ENCODE measurements around the gene GLYR1. TPM values are rescaled to one million over a fixed set of nuclear protein-coding genes. Genes with fewer than 3 reads are reported as not detected.

GLYR1 gene
- total and polyA plus RNA-seq, 2 donors (not counting 3 experiments of a cell fraction or from before 2014, with no cell fraction given) = 47.9 to 107 TPM

DNA sequence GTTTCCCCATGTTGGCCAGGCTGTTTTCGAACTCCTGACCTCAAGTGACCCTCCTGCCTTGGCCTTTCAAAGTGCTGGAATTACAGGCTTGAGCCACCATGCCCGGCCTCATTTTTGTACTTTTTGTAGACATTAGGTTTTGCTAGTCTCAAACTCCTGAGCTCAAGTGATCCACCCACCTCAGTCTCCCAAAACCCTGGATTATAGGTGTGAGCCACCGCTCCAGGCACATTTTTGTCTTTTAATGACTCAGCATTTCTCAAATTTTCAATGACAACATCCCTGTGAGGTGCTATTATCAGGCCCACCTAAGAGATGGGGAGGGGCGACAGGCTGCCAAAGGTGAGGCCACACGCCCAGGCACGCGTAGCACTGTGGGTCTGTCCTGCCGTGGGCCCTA, 60.0 kb downstream of the GLYR1 start:
- CTCF ChIA-PET = interaction anchor here (0.6 kb wide), 1 partner anchor 43 kb away, joined by 3 read pairs; no protein-coding TSS in a partner anchor
- Histone ChIP-seq H3K9ac (replicated peaks; ENCODE audit: extremely low read depth, insufficient read depth, low read length) (no peak overlapping the region), H3K27me3 (ENCODE audit: control insufficient read depth in 2 of 2, insufficient read depth in 2 of 2, low read length in 2 of 2) (no peaks in the 10 kb centered on the region), H3K9me1 (replicated peaks; ENCODE audit: control insufficient read depth, extremely low read depth, insufficient read depth, low read length) (no peaks in the 10 kb centered on the region), H3K9me3 (replicated peaks; ENCODE audit: control insufficient read depth, insufficient read depth, low read length) (no peaks in the 10 kb centered on the region), H4K20me1 (replicated peaks; ENCODE audit: control insufficient read depth, extremely low read depth, insufficient read depth, low read length) (no peaks in the 10 kb centered on the region), H3K4me3 (replicated peaks in 1 of 3; ENCODE audit: insufficient read depth in 1 of 3, low read depth in 1 of 3, low read length in 3 of 3) (no peak overlapping the region), H3K27ac (ENCODE audit: insufficient read depth, low read depth, low read length) (no peak overlapping the region), H3K36me3 (ENCODE audit: control insufficient read depth in 2 of 2, extremely low read depth in 1 of 2, insufficient read depth in 2 of 2, low read length in 2 of 2) (no peaks in the 10 kb centered on the region), H3K4me1 (ENCODE audit: control insufficient read depth, extremely low read depth, insufficient read depth, low read length) (no peaks in the 10 kb centered on the region), H3K4me2 (ENCODE audit: insufficient read depth, low read length) (no peak overlapping the region), H2AFZ (ENCODE audit: low read depth, low read length) (no peak overlapping the region), H3K79me2 (ENCODE audit: control insufficient read depth, insufficient read depth, low read length) (no peaks in the 10 kb centered on the region)
- POLR2A ChIA-PET = no interaction called here
- intact Hi-C loops (cut with micrococcal nuclease) (no loop called here), dilution Hi-C loops (cut with MboI; ENCODE audit: extremely low pct_ligation_motif_present, low sequenced_read_pairs) (no loop called here)
- TF ChIP-seq FOS (IDR thresholded peaks at IDR 0.05; ENCODE audit: borderline replicate concordance, insufficient read depth, low read length) = no peak
- TF ChIP-seq MYC (IDR thresholded peaks at IDR 0.05; ENCODE audit: low read depth, low read length) = no peak
- no peak for TF ChIP-seq POLR2AphosphoS5 (IDR thresholded peaks at IDR 0.05; ENCODE audit: insufficient read depth, low read depth, low read length)
- no peak for TF ChIP-seq POLR2A (IDR thresholded peaks at IDR 0.05; ENCODE audit: low read depth, low read length)
- TF ChIP-seq CTCF (IDR thresholded peaks at IDR 0.05; ENCODE audit: extremely low read depth in 1 of 2, insufficient read depth in 1 of 2, low read depth in 1 of 2, low read length in 2 of 2) = no peak
- no peak for TF ChIP-seq EZH2 (IDR thresholded peaks at IDR 0.05; ENCODE audit: borderline replicate concordance, low read depth, low read length, severe bottlenecking)
- no peak for TF ChIP-seq JUN (IDR thresholded peaks at IDR 0.05; ENCODE audit: borderline replicate concordance, insufficient read depth, insufficient read length, low read depth)
- TF ChIP-seq, protein P1, sequence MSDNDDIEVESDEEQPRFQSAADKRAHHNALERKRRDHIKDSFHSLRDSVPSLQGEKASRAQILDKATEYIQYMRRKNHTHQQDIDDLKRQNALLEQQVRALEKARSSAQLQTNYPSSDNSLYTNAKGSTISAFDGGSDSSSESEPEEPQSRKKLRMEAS (IDR thresholded peaks at IDR 0.05; ENCODE audit: insufficient read depth, insufficient read length) = no peak
- DNase-seq (ENCODE audit: low read depth, low spot score) = no peak
- FAIRE-seq = no peak
- BruUV-seq (replicated peaks) = no TSS peak

Measured in endothelial cell of umbilical vein (primary cell).